H1 (cell line): Measurements from ENCODE around the gene JPT2. TPM values are rescaled to one million over a fixed set of nuclear protein-coding genes. Genes with fewer than 3 reads are reported as not detected.

Source experiments
- KDM5A ChIP-seq: fragments of 200-600 bp; IDR thresholded peaks from 2 replicates; pipeline ENCODE4 v1.7.1; 2012; ENCODE audit warnings: mild to moderate bottlenecking, low read length, inconsistent platforms, mixed read lengths
- MAX ChIP-seq: IDR thresholded peaks from 2 replicates; pipeline ENCODE4 v1.6.1; 2012; ENCODE audit warnings: inconsistent platforms
- polyA plus RNA-seq, 7 experiments: library from polyadenylated mRNA; depleted of rRNA in 3 of 7; stranded (reverse) in 5 of 7; unstranded in 2 of 7; fragments of >200 nt in 5 of 7; fragments of 200-250 nt in 2 of 7; gene quantifications; 1 replicate in 5 of 7; 2 replicates in 1 of 7; 4 replicates in 1 of 7; pipeline versions ENCODE4 v1.2.1 to v1.2.3, GENCODE V29; 2011 to 2013; ENCODE audit warnings: missing spikeins in 2 of 7, mixed read lengths in 2 of 7
- total RNA-seq: library from RNA; stranded (reverse); fragmentation: NEBNext Ultra II Directional; extraction: Animal tissue kit (Norgen Biotek cat#: 25700); gene quantifications from 2 replicates; pipeline ENCODE4 v1.2.1, GENCODE V29; 2021

JPT2 gene
- total and polyA plus RNA-seq, 2 of the 8 experiments (the other 6 are each of a cell fraction or from before 2014, with no cell fraction given) = 67.6 to 197 TPM

- no peak for TF ChIP-seq MAX
- TF ChIP-seq KDM5A = no peak
Measured at GRCh38 chr16:1710811-1711507, 32.9 kb downstream of the JPT2 start (continued).
